A549 (cell line): ENCODE results near the gene UBB.

Experiments
- CHD2 ChIP-seq: fragments of 150-350 bp; IDR thresholded peaks from 2 replicates; pipeline ENCODE4 v1.6.1; 2014; ENCODE audit warnings: low read length; ENCODE audit not compliant: partially characterized antibody
- JUN ChIP-seq, 2 experiments: fragments of >200 bp; sonication (Bioruptor Twin); formaldehyde crosslinking; IDR thresholded peaks; 2 replicates in 1 of 2; 3 replicates in 1 of 2; pipeline ENCODE4 v1.6.1; 2016 to 2017
- NFE2L2 ChIP-seq: fragments of 150-350 bp; conservative IDR thresholded peaks from 2 replicates; pipeline ENCODE4 v1.6.1; 2014; ENCODE audit warnings: low read length
- POLR2A ChIP-seq: IDR thresholded peaks from 2 replicates; pipeline ENCODE4 v1.6.1; 2012; ENCODE audit warnings: mild to moderate bottlenecking, low read length
- TF ChIP-seq, protein P1 (sequence below): fragments of >200 bp; sonication (Bioruptor Twin); formaldehyde crosslinking; IDR thresholded peaks from 3 replicates; pipeline ENCODE4 v1.5.1; 2016

DNA sequence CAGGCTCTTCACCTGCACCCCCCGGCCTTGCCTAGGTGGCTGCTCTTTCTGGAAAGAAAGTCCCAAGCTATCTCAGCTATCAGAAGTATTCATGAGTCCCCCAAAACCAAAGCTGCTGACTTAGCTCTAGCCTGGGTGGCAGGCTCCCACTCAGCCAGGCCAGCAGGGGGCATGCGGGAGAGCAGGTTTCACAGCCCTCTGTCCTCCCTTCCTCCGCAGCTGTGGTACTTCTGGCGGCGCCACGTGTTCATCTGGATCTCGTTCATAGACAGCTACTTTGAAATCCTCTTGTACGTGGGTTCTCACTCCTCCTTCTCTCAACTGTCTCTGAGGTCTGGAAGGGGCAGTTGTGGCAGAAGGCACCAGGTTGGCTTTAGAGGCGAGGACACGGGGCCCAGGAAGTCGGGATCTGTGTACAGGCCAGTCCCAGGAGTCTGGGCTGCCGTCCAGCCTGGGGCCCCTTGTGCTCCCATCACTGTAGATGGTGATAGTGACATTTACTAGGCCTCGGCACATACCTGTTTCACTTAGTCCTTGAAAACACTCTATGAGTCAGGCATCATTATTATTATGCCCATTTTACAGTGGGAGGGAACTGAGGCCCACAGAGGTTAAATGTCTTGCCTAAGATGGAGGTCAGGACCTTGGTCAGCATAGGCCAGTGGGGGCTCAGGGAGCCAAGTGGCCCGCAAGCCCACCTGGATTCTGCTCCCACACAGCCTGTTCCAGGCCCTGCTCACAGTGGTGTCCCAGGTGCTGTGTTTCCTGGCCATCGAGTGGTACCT, 47.4 kb downstream of the UBB start:
- no peak for TF ChIP-seq CHD2
- TF ChIP-seq NFE2L2, result no peak
- TF ChIP-seq, protein P1, sequence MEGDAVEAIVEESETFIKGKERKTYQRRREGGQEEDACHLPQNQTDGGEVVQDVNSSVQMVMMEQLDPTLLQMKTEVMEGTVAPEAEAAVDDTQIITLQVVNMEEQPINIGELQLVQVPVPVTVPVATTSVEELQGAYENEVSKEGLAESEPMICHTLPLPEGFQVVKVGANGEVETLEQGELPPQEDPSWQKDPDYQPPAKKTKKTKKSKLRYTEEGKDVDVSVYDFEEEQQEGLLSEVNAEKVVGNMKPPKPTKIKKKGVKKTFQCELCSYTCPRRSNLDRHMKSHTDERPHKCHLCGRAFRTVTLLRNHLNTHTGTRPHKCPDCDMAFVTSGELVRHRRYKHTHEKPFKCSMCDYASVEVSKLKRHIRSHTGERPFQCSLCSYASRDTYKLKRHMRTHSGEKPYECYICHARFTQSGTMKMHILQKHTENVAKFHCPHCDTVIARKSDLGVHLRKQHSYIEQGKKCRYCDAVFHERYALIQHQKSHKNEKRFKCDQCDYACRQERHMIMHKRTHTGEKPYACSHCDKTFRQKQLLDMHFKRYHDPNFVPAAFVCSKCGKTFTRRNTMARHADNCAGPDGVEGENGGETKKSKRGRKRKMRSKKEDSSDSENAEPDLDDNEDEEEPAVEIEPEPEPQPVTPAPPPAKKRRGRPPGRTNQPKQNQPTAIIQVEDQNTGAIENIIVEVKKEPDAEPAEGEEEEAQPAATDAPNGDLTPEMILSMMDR, result peak; percentile 71
- no peak for TF ChIP-seq POLR2A
- no peak for TF ChIP-seq JUN (IDR thresholded peaks at IDR 0.05)
